Measurements from ENCODE around the gene SMO.

GRCh38 chr7:129258649-129259389, 70.4 kb downstream of the SMO start:
- no peak for TF ChIP-seq EZH2phosphoT487 (IDR thresholded peaks at IDR 0.05; ENCODE audit: low read depth, severe bottlenecking, unreplicated experiment)
- TF ChIP-seq, protein P1, sequence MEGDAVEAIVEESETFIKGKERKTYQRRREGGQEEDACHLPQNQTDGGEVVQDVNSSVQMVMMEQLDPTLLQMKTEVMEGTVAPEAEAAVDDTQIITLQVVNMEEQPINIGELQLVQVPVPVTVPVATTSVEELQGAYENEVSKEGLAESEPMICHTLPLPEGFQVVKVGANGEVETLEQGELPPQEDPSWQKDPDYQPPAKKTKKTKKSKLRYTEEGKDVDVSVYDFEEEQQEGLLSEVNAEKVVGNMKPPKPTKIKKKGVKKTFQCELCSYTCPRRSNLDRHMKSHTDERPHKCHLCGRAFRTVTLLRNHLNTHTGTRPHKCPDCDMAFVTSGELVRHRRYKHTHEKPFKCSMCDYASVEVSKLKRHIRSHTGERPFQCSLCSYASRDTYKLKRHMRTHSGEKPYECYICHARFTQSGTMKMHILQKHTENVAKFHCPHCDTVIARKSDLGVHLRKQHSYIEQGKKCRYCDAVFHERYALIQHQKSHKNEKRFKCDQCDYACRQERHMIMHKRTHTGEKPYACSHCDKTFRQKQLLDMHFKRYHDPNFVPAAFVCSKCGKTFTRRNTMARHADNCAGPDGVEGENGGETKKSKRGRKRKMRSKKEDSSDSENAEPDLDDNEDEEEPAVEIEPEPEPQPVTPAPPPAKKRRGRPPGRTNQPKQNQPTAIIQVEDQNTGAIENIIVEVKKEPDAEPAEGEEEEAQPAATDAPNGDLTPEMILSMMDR (IDR thresholded peaks at IDR 0.05; ENCODE audit: poor library complexity) = no peak
- no peak for TF ChIP-seq EZH2 (IDR thresholded peaks at IDR 0.05; ENCODE audit: borderline replicate concordance)

Measured in hepatocyte (in vitro differentiated cells).